GM23338 (cell line): ENCODE results near the gene EFEMP1. TPM values are rescaled to one million over a fixed set of nuclear protein-coding genes. Genes with fewer than 3 reads are reported as not detected.

Source experiments
- ATAC-seq: fragments of 200-7000 bp; cut with Tn5 transposase; 3 replicates; pipeline ENCODE4 v1.9.1; 2020
- DNase-seq: peaks from one replicate; pipeline ENCODE4 v3.0.0-alpha.2; 2015; ENCODE audit warnings: low spot score
- H2AFZ ChIP-seq: fragments of 200-600 bp; sonication (generic); 2 replicates; pipeline ENCODE4 v1.8.0; 2016; ENCODE audit warnings: antibody characterized with exemption, mild to moderate bottlenecking, moderate library complexity
- H3F3A ChIP-seq: fragments of 200-600 bp; sonication (generic); replicated peaks from 2 replicates; pipeline ENCODE4 v1.8.0; 2017; ENCODE audit warnings: antibody characterized with exemption, mixed run types, low read depth
- H3K27ac ChIP-seq: fragments of 200-600 bp; sonication (generic); 2 replicates; pipeline ENCODE4 v1.6.1; 2016; ENCODE audit warnings: low read depth
- H3K27me3 ChIP-seq: fragments of 200-600 bp; sonication (generic); 2 replicates; pipeline ENCODE4 v1.8.0; 2016; ENCODE audit warnings: mild to moderate bottlenecking, mixed run types, moderate library complexity; ENCODE audit not compliant: insufficient read depth
- H3K36me3 ChIP-seq: fragments of 200-600 bp; sonication (generic); 2 replicates; pipeline ENCODE4 v1.8.0; 2016; ENCODE audit warnings: mild to moderate bottlenecking; ENCODE audit not compliant: insufficient read depth
- H3K4me1 ChIP-seq: fragments of 200-600 bp; sonication (generic); 2 replicates; pipeline ENCODE4 v1.8.0; 2016; ENCODE audit warnings: mild to moderate bottlenecking, moderate library complexity; ENCODE audit not compliant: insufficient read depth
- H3K4me2 ChIP-seq: fragments of 200-600 bp; sonication (generic); 2 replicates; pipeline ENCODE4 v1.7.1; 2017; ENCODE audit warnings: mixed run types
- H3K4me3 ChIP-seq: fragments of 200-600 bp; sonication (generic); 2 replicates; pipeline ENCODE4 v1.6.1; 2016; ENCODE audit warnings: mixed run types
- H3K79me2 ChIP-seq: fragments of 200-600 bp; sonication (generic); replicated peaks from 2 replicates; pipeline ENCODE4 v1.8.0; 2017; ENCODE audit warnings: mild to moderate bottlenecking; ENCODE audit not compliant: insufficient read depth
- H3K9me2 ChIP-seq: fragments of 200-600 bp; sonication (generic); 2 replicates; pipeline ENCODE4 v1.8.0; 2017; ENCODE audit not compliant: insufficient read depth
- H4K20me1 ChIP-seq: fragments of 200-600 bp; sonication (generic); replicated peaks from 2 replicates; pipeline ENCODE4 v1.8.0; 2017; ENCODE audit warnings: mild to moderate bottlenecking; ENCODE audit not compliant: insufficient read depth
- H3K27ac Mint-ChIP-seq: 2 replicates; pipeline ENCODE4 v1.8.0; 2020; ENCODE audit warnings: inconsistent platforms, mild to moderate bottlenecking, moderate library complexity, mixed read lengths
- H3K27me3 Mint-ChIP-seq: 3 replicates; pipeline ENCODE4 v1.8.0; 2022; ENCODE audit warnings: low read depth, mild to moderate bottlenecking, moderate library complexity, mixed read lengths, inconsistent platforms; ENCODE audit not compliant: insufficient read depth, poor library complexity
- H3K36me3 Mint-ChIP-seq: 3 replicates; pipeline ENCODE4 v1.8.0; 2021; ENCODE audit warnings: low read depth, mild to moderate bottlenecking, inconsistent platforms, moderate library complexity, mixed read lengths
- H3K4me1 Mint-ChIP-seq: 3 replicates; pipeline ENCODE4 v1.8.0; 2020; ENCODE audit warnings: mild to moderate bottlenecking, inconsistent platforms, mixed read lengths
- H3K4me3 Mint-ChIP-seq: 3 replicates; pipeline ENCODE4 v1.8.0; 2021; ENCODE audit warnings: moderate library complexity, mild to moderate bottlenecking, inconsistent platforms, mixed read lengths
- H3K9me3 Mint-ChIP-seq: 3 replicates; pipeline ENCODE4 v1.8.0; 2020; ENCODE audit warnings: moderate library complexity, mild to moderate bottlenecking, inconsistent platforms, mixed read lengths
- CREB1 ChIP-seq: fragments of 250-450 bp; sonication (Bioruptor Pico); IDR thresholded peaks from 2 replicates; pipeline ENCODE4 v1.5.0; 2020; ENCODE audit warnings: low read depth, mild to moderate bottlenecking, moderate library complexity
- CTCF ChIP-seq, 2 experiments: fragments of 200-600 bp in 1 of 2; sonication (generic) in 1 of 2; conservative IDR thresholded peaks; 2 replicates each; pipeline versions ENCODE4 v1.5.1 to v1.6.1; 2016 to 2017; ENCODE audit warnings: antibody characterized with exemption in 2 of 2, low read depth in 2 of 2, mild to moderate bottlenecking in 2 of 2, moderate library complexity in 1 of 2
- REST ChIP-seq: IDR thresholded peaks from one replicate; pipeline ENCODE4 v1.6.1; 2018; ENCODE audit warnings: antibody characterized with exemption; ENCODE audit not compliant: unreplicated experiment
- STAT1 ChIP-seq: IDR thresholded peaks from one replicate; pipeline ENCODE4 v1.6.1; 2016; ENCODE audit warnings: antibody characterized with exemption; ENCODE audit not compliant: unreplicated experiment
- ZNF462 ChIP-seq: fragments of 250-450 bp; sonication (Bioruptor Pico); IDR thresholded peaks from 2 replicates; pipeline ENCODE4 v1.5.0; 2020; ENCODE audit warnings: mild to moderate bottlenecking, moderate library complexity
- polyA plus RNA-seq: library from polyadenylated mRNA; unstranded; fragments of >200 nt; fragmentation: Nextera tagmentation; extraction: Ambion mirVana; gene quantifications from 2 replicates; pipeline ENCODE4 v1.2.1, GENCODE V29; 2016
- total RNA-seq: library from RNA; depleted of rRNA; stranded (reverse); fragments of >200 nt; shearing (Covaris generic); gene quantifications from 2 replicates; pipeline ENCODE4 v1.2.3, GENCODE V29; 2014

EFEMP1 gene
- total and polyA plus RNA-seq, 2 experiments from 2014 or later: 12.6 to 22.5 TPM

GRCh38 chr2:55968941-55969340, 45.4 kb upstream of the EFEMP1 start (continued):
- TF ChIP-seq REST (no peak), CTCF (conservative IDR thresholded peaks at IDR 0.05; ENCODE audit: low read depth in 2 of 2) (no peak), STAT1 (no peak)

- no peaks in the 10 kb centered on the region for H4K20me1 ChIP-seq
- H3K4me1 ChIP-seq: no peaks in the 10 kb centered on the region
- H3K4me3 ChIP-seq: no peak overlapping the region
- ATAC-seq (no peak), DNase-seq (no peak)
- TF ChIP-seq ZNF462 (CRISPR knock-in tag) (no peak), CTCF (conservative IDR thresholded peaks at IDR 0.05; ENCODE audit: low read depth in 2 of 2) (peak in 1 of 2 experiments; percentile 22; a peak in 1 of 4 replicates), CREB1 (no peak)
- H3K36me3 ChIP-seq: no peaks in the 10 kb centered on the region
- no peak overlapping the region for H3K27ac ChIP-seq
- no peak overlapping the region for H3K4me3 Mint-ChIP-seq
- H3K9me3 Mint-ChIP-seq: no peaks in the 10 kb centered on the region
- no peaks in the 10 kb centered on the region for H3F3A ChIP-seq
- no peaks in the 10 kb centered on the region for H3K27me3 ChIP-seq
- no peaks in the 10 kb centered on the region for H3K36me3 Mint-ChIP-seq
- no peaks in the 10 kb centered on the region for H3K27me3 Mint-ChIP-seq
- H3K4me2 ChIP-seq: no peak overlapping the region
- H3K27ac Mint-ChIP-seq: no peak overlapping the region
- H3K79me2 ChIP-seq: no peaks in the 10 kb centered on the region
- no peaks in the 10 kb centered on the region for H3K4me1 Mint-ChIP-seq
- H3K9me2 ChIP-seq: no peaks in the 10 kb centered on the region
- no peak overlapping the region for H2AFZ ChIP-seq
Measured at GRCh38 chr2:55966401-55967118, 43.0 kb upstream of the EFEMP1 start.
